Suppressor macrophage (primary cell): Measurements from ENCODE around the gene NAA10.

Experiments used
- DNase-seq, 4 experiments: peaks; one replicate each; pipeline ENCODE4 v3.0.0-alpha.2; 2020 to 2022

NAA10 gene

DNA sequence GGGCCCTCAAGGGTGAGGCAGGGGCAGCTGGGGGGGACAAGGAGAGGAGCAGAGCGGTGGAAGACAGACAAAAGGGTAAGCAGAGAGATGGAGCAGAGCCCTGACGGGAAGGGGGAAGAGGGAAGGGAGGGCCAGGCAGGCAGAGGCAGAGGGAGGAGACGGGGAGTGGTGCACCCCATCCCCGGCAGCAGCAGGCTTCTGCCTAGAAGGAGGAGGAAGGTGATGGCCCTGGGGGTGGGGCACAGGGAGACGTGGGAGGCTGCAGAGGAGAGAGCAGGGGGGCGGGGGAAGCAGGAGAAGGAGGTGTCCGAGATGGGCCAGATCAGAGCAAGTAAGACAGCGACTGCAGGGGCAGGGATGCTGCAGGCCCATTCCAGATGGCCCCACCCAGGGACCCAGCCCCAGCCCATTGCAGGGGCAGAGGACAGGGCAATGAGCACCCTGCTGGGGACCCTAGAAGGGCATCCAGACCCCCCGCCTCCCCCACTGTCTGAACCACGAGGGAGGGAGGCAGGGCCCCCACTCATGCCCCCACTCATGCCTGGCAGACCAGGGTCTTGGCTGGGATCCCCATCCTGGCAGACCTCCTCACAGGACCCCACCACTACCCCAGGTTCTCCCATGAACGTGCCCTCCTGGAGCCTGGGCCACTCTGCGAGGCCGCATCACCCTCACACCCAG is 51.5 kb downstream of the NAA10 start:
- no peak for DNase-seq

DNA sequence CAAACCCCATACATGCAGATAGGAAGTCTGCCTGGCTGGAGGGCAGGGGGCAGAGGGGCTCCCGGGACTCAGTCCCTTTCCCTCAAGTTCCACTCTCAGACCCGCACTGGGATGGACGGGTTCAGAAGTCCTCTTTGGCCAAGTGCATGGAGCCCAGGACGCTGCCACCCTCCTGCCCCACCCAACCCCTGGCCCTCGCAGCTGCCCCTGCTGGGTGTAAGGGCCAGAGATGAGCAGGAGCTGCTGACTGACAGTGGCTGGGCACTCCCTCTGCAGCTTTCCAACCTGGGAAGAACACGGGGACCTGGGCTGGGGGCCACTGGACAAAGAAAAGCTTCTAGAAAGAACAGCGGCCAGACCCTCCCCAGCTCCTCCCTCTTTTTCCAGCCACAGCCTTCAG is 52.3 kb downstream of the NAA10 start:
- DNase-seq, result no peak

DNA sequence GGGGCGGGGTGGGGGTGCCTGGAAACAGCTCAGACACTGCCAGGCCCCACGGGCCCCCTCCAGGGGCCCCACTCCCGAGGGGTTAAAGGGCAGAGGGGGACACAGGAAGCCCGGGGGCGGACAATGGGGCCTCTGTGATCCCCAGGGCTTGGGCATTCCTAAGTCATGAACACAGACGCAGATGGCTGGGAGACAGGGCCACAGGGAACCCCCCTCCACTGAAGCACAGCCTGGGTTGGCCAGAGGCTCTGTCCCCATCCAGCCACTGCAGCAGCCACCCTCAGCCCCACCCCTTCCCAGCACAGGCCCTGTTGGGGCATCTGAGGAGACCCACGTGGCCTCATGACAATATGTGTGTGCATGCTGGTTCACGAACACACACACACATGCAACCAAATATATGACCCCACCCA is 52.7 kb downstream of the NAA10 start:
- DNase-seq, result no peak

DNA sequence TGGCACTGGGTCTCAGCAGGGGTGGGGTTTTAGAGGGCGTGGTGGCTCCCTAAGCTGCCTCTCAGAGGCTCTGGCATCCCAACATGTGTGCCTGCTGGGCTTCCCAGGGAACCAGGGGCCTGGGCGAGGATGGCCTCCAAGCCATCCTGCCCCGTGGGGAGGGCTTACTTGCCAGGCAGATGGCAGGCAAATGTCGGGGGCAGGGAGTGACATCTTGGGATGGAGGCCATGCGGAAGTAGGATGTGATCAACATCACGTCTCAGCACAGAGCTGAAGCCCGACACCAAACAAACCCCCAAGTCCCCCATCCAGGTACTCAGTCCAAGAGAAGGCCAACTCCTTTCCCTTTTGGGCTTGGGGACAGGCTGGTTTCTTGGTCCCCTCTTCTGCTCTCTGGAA is 53.6 kb downstream of the NAA10 start:
- no peak for DNase-seq

DNA sequence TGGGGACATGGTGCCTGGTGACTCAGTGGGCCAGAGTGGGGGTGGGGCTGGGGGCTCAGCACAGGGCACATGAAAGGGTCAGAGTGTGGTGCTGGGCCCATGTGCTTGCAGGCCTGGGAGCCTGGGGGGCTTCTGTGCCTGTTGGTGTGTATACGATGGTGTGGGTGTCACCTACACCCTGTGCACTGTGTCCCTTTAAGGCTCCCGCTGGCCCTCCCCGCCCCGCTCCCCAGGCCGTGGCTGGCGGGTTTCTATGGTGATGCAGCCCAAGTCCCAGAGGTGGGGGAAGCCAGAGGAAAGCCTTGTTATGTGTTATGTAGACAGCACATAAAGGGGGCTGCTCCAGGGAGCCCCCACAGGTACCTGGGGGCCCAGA is 54.4 kb downstream of the NAA10 start:
- no peak for DNase-seq

DNA sequence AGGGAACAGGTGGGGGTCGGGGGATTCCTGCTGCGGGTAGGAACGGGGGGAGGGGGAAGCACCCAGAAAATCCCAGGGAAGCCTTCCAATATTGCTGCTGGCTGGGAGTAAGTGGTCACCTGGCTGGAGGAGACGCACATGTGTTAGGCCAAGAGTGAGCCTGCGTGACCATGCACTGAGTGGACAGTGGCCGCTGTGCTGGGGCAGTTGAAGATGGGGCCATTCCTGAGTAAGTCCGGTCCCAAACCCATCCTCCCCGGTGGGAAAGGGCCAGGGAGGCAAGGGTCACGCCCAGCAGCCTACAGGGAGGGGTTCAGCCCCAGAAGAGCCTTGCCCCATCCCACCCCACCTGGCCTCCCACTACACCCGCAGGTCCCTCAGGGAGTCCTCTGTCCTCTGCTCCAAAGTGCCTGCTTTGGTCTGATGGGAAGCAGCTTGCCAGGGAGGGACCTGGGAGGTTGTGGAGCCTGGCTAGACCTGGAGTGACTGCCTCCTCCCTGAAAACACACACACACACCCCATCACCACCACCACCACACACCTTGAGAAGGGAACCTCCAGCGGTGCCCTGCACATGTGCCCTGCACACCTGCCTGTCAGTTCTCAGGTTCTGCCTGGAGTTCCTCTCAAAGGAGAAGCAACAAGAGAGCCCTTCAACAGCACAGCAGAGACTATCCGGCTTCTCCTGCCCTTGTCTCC is 54.9 kb downstream of the NAA10 start:
- DNase-seq, result no peak
